Measurements from ENCODE around the gene NXN. TPM values are rescaled to one million over a fixed set of nuclear protein-coding genes. Genes with fewer than 3 reads are reported as not detected.

NXN gene
- total RNA-seq, 4 donors from 2014 or later, result 6.6 to 28.4 (median 14.7) TPM

GRCh38 chr17:814371-814770 is 165.2 kb downstream of the NXN start:
- no peak for DNase-seq (ENCODE audit: low spot score in 2 of 2)
- no peak for TF ChIP-seq POLR2A (IDR thresholded peaks at IDR 0.05)
- no peak for TF ChIP-seq CTCF (IDR thresholded peaks at IDR 0.05)
- no peak for TF ChIP-seq EP300 (IDR thresholded peaks at IDR 0.05)

GRCh38 chr17:812638-813204 is 166.9 kb downstream of the NXN start:
- Histone ChIP-seq H3K4me1 (no peaks in the 10 kb centered on the region), H3K27ac (no peak overlapping the region), H3K27me3 (no peaks in the 10 kb centered on the region), H3K4me3 (no peak overlapping the region), H3K9me3 (no peaks in the 10 kb centered on the region), H3K36me3 (peaks cover 0 to 17% (median 0%) of the 10 kb centered on the region in 3 donors)
- no peak for DNase-seq (ENCODE audit: low spot score in 2 of 2)
- WGBS, 2 donors, result 90 to 92% methylated on average over 14 of the region's 14 CpGs
- TF ChIP-seq EP300 (IDR thresholded peaks at IDR 0.05) (no peak), CTCF (IDR thresholded peaks at IDR 0.05) (no peak), POLR2A (IDR thresholded peaks at IDR 0.05) (no peak)

More at GRCh38 chr17:814371-814770, 165.2 kb downstream of the NXN start:
- H3K27me3 ChIP-seq, result no peaks in the 10 kb centered on the region
- no peak overlapping the region for H3K4me3 ChIP-seq
- no peaks in the 10 kb centered on the region for H3K4me1 ChIP-seq
- WGBS, 2 donors, result 91 to 92% methylated on average over 20 of the region's 20 CpGs
- no peak overlapping the region for H3K27ac ChIP-seq
- H3K36me3 ChIP-seq, result peaks cover 0 to 33% (median 0%) of the 10 kb centered on the region in 3 donors
- H3K9me3 ChIP-seq, result no peaks in the 10 kb centered on the region

- Histone ChIP-seq H3K36me3 (peaks cover 0 to 10% (median 0%) of the 10 kb centered on the region in 3 donors), H3K4me1 (no peaks in the 10 kb centered on the region), H3K9me3 (no peaks in the 10 kb centered on the region), H3K4me3 (no peak overlapping the region), H3K27me3 (no peaks in the 10 kb centered on the region), H3K27ac (no peak overlapping the region)
- WGBS, 2 donors, result 65% methylated on average over 18 to 29 of the region's 29 CpGs
- no peak for DNase-seq (ENCODE audit: low spot score in 2 of 2)
- TF ChIP-seq CTCF (IDR thresholded peaks at IDR 0.05), result no peak
These were observed 168.4 kb downstream of the NXN start for GRCh38 chr17:811051-811784.

- no peaks in the 10 kb centered on the region for H3K4me1 ChIP-seq
- no peaks in the 10 kb centered on the region for H3K27me3 ChIP-seq
- H3K36me3 ChIP-seq, result peaks cover 0 to 11% (median 0%) of the 10 kb centered on the region in 3 donors
- 88% methylated on average over 23 to 24 of the region's 28 CpGs for WGBS, 2 donors
- no peak overlapping the region for H3K4me3 ChIP-seq
- no peak overlapping the region for H3K27ac ChIP-seq
- no peak for DNase-seq (ENCODE audit: low spot score in 2 of 2)
- TF ChIP-seq CTCF (IDR thresholded peaks at IDR 0.05) (no peak), POLR2A (IDR thresholded peaks at IDR 0.05) (no peak), EP300 (IDR thresholded peaks at IDR 0.05) (no peak)
- no peaks in the 10 kb centered on the region for H3K9me3 ChIP-seq
These were observed 171.9 kb downstream of the NXN start for GRCh38 chr17:807523-808294.

All from tibial nerve (tissue), 4 donors.